IMR-90 (cell line): Measurements from ENCODE around the gene RTF1. TPM values are rescaled to one million over a fixed set of nuclear protein-coding genes. Genes with fewer than 3 reads are reported as not detected.

Source experiments
- ATAC-seq: fragments of 200-7000 bp; cut with Tn5 transposase; 2 replicates; pipeline ENCODE4 v1.9.1; 2020; ENCODE audit warnings: low read depth, mild to moderate bottlenecking, moderate library complexity
- BruUV-seq: library from RNA; stranded (reverse); fragments of 400-500 nt; replicated peaks from 2 replicates; lab custom pipeline; 2021; lab: Mats Ljungman, UMichigan
- CTCF ChIA-PET: fragments of 300-600 bp; formaldehyde crosslinking; extraction: SDS; loops from one replicate; lab custom pipeline; 2021; ENCODE audit warnings: antibody characterized with exemption; lab: Yijun Ruan, JAX
- POLR2A ChIA-PET: fragments of 300-600 bp; sonication (Branson Sonifier 250); formaldehyde crosslinking; loops from one replicate; lab custom pipeline; 2022; ENCODE audit warnings: antibody characterized with exemption; ENCODE audit not compliant: unreplicated experiment; lab: Charles Lee
- DNase-seq: peaks from one replicate; pipeline ENCODE4 v3.0.0; 2013
- H2AFZ ChIP-seq: replicated peaks from 2 replicates; pipeline ENCODE3; 2013; ENCODE audit warnings: low read length, mild to moderate bottlenecking; ENCODE audit not compliant: poor library complexity
- H2AK5ac ChIP-seq: 2 replicates; pipeline ENCODE4 v1.6.1; 2013; ENCODE audit warnings: low read depth, low read length, inconsistent platforms
- H2AK9ac ChIP-seq: replicated peaks from 2 replicates; pipeline ENCODE3; 2013; ENCODE audit warnings: mild to moderate bottlenecking, low read depth, low read length, moderate library complexity; ENCODE audit not compliant: poor library complexity
- H2BK120ac ChIP-seq: 2 replicates; pipeline ENCODE4 v1.6.1; 2013; ENCODE audit warnings: low read depth, low read length, inconsistent platforms
- H2BK15ac ChIP-seq: 3 replicates; pipeline ENCODE4 v1.6.1; 2013; ENCODE audit warnings: low read depth, low read length, inconsistent platforms
- H2BK20ac ChIP-seq: 2 replicates; pipeline ENCODE4 v1.6.1; 2013; ENCODE audit warnings: low read depth, mild to moderate bottlenecking, inconsistent platforms, low read length, moderate library complexity
- H2BK5ac ChIP-seq: 2 replicates; pipeline ENCODE4 v1.6.1; 2013; ENCODE audit warnings: mild to moderate bottlenecking, low read depth, low read length, inconsistent platforms; ENCODE audit not compliant: poor library complexity, severe bottlenecking
- H3K14ac ChIP-seq: replicated peaks from 2 replicates; pipeline ENCODE4 v1.6.1; 2013; ENCODE audit warnings: low read depth, low read length, inconsistent platforms
- H3K18ac ChIP-seq: 2 replicates; pipeline ENCODE4 v1.6.1; 2013; ENCODE audit warnings: low read depth, low read length, control low read depth
- H3K23ac ChIP-seq: 2 replicates; pipeline ENCODE4 v1.6.1; 2013; ENCODE audit warnings: low read depth, low read length, inconsistent platforms
- H3K27ac ChIP-seq: 2 replicates; pipeline ENCODE4 v1.5.1; 2013; ENCODE audit warnings: mild to moderate bottlenecking, control low read depth, low read length; ENCODE audit not compliant: insufficient read depth
- H3K27me3 ChIP-seq: 2 replicates; pipeline ENCODE4 v1.6.1; 2013; ENCODE audit warnings: low read length; ENCODE audit not compliant: control insufficient read depth, insufficient read depth
- H3K36me3 ChIP-seq: 2 replicates; pipeline ENCODE4 v1.6.1; 2013; ENCODE audit warnings: low read length, mixed read lengths; ENCODE audit not compliant: control insufficient read depth, insufficient read depth
- H3K4ac ChIP-seq: 2 replicates; pipeline ENCODE4 v1.6.1; 2013; ENCODE audit warnings: low read depth, low read length, inconsistent platforms
- H3K4me1 ChIP-seq: 2 replicates; pipeline ENCODE4 v1.6.1; 2013; ENCODE audit warnings: low read length, mixed read lengths; ENCODE audit not compliant: control insufficient read depth, insufficient read depth
- H3K4me2 ChIP-seq: 2 replicates; pipeline ENCODE4 v1.6.1; 2013; ENCODE audit warnings: low read depth, mild to moderate bottlenecking, control low read depth, low read length, moderate library complexity
- H3K4me3 ChIP-seq: 2 replicates; pipeline ENCODE4 v1.5.1; 2013; ENCODE audit warnings: low read depth, mild to moderate bottlenecking, control low read depth, low read length, moderate library complexity; ENCODE audit not compliant: insufficient read depth
- H3K56ac ChIP-seq: 2 replicates; pipeline ENCODE4 v1.6.1; 2013; ENCODE audit warnings: low read length, inconsistent platforms; ENCODE audit not compliant: insufficient read depth; ENCODE audit errors: extremely low read depth
- H3K79me1 ChIP-seq, 2 experiments: 2 replicates each; pipeline ENCODE4 v1.6.1; 2013; ENCODE audit warnings: low read length in 2 of 2, inconsistent platforms in 1 of 2, low read depth in 1 of 2
- H3K9ac ChIP-seq: 2 replicates; pipeline ENCODE4 v1.6.1; 2013; ENCODE audit warnings: low read depth, low read length, control low read depth
- H3K9me1 ChIP-seq: 2 replicates; pipeline ENCODE4 v1.6.1; 2013; ENCODE audit warnings: low read length, inconsistent platforms; ENCODE audit not compliant: insufficient read depth
- H3K9me3 ChIP-seq: 2 replicates; pipeline ENCODE4 v1.6.1; 2013; ENCODE audit warnings: low read length; ENCODE audit not compliant: control insufficient read depth, insufficient read depth
- H4K20me1 ChIP-seq: 2 replicates; pipeline ENCODE4 v1.6.1; 2013; ENCODE audit warnings: low read length, inconsistent platforms; ENCODE audit not compliant: insufficient read depth
- H4K5ac ChIP-seq: 2 replicates; pipeline ENCODE4 v1.6.1; 2013; ENCODE audit warnings: mild to moderate bottlenecking, low read depth, low read length, control low read depth
- H4K8ac ChIP-seq, 2 experiments: 2 replicates each; pipeline ENCODE4 v1.6.1; 2013; ENCODE audit warnings: low read depth in 2 of 2, low read length in 2 of 2, control low read depth in 1 of 2, inconsistent platforms in 1 of 2
- H4K91ac ChIP-seq: 2 replicates; pipeline ENCODE4 v1.6.1; 2013; ENCODE audit warnings: low read depth, low read length, inconsistent platforms; ENCODE audit not compliant: insufficient read depth
- BHLHE40 ChIP-seq: fragments of 150-350 bp; IDR thresholded peaks from 2 replicates; pipeline ENCODE4 v1.6.1; 2016; ENCODE audit warnings: mild to moderate bottlenecking, low read depth, low read length
- CEBPB ChIP-seq: IDR thresholded peaks from 2 replicates; pipeline ENCODE4 v1.6.1; 2012; ENCODE audit warnings: low read depth, low read length, improper control_type of control experiment
- CHD1 ChIP-seq: IDR thresholded peaks from 2 replicates; pipeline ENCODE4 v1.6.1; 2012; ENCODE audit warnings: low read depth, low read length, improper control_type of control experiment
- ELK1 ChIP-seq: fragments of 150-350 bp; IDR thresholded peaks from 2 replicates; pipeline ENCODE4 v1.6.1; 2016; ENCODE audit warnings: low read depth, mild to moderate bottlenecking, low read length, moderate library complexity, borderline replicate concordance
- FOS ChIP-seq: fragments of 150-350 bp; IDR thresholded peaks from 2 replicates; pipeline ENCODE4 v1.6.1; 2016; ENCODE audit warnings: low read depth, low read length
- MAFK ChIP-seq: IDR thresholded peaks from 2 replicates; pipeline ENCODE4 v1.6.1; 2012; ENCODE audit warnings: low read depth, low read length, improper control_type of control experiment
- MAZ ChIP-seq: IDR thresholded peaks from 2 replicates; pipeline ENCODE4 v1.6.1; 2012; ENCODE audit warnings: low read depth, mild to moderate bottlenecking, low read length, improper control_type of control experiment, moderate library complexity, borderline replicate concordance
- MXI1 ChIP-seq: IDR thresholded peaks from 2 replicates; pipeline ENCODE4 v1.6.1; 2012; ENCODE audit warnings: low read depth, mild to moderate bottlenecking, low read length, moderate library complexity, borderline replicate concordance
- NFE2L2 ChIP-seq: fragments of 150-350 bp; IDR thresholded peaks from 2 replicates; pipeline ENCODE4 v1.6.1; 2016; ENCODE audit warnings: low read depth, mild to moderate bottlenecking, low read length
- POLR2A ChIP-seq: IDR thresholded peaks from 2 replicates; pipeline ENCODE4 v1.6.1; 2012; ENCODE audit warnings: mild to moderate bottlenecking, low read depth, low read length
- RAD21 ChIP-seq: IDR thresholded peaks from 2 replicates; pipeline ENCODE4 v1.6.1; 2012; ENCODE audit warnings: low read length, improper control_type of control experiment
- RCOR1 ChIP-seq: IDR thresholded peaks from 2 replicates; pipeline ENCODE4 v1.6.1; 2012; ENCODE audit warnings: mild to moderate bottlenecking, low read length, improper control_type of control experiment; ENCODE audit not compliant: insufficient replicate concordance
- RFX5 ChIP-seq: IDR thresholded peaks from 2 replicates; pipeline ENCODE4 v1.8.0; 2012; ENCODE audit warnings: low read depth, mild to moderate bottlenecking, low read length, moderate library complexity
- SMC3 ChIP-seq: fragments of 150-350 bp; IDR thresholded peaks from 2 replicates; pipeline ENCODE4 v1.6.1; 2016; ENCODE audit warnings: low read depth, mild to moderate bottlenecking, antibody characterized with exemption, low read length, moderate library complexity
- WGBS, 2 experiments: methylation state at CpG; one replicate each; pipeline versions ENCODE4 v1.1.5 to v1.1.7; 2013; ENCODE audit warnings: missing lambda C conversion rate in 2 of 2; ENCODE audit not compliant: insufficient read length in 1 of 2; ENCODE audit errors: extremely low coverage in 2 of 2; 5-methylcytosine and 5-hydroxymethylcytosine counted together
- dilution Hi-C: fragments of 300-500 bp; cut with HindIII; formaldehyde crosslinking; loops from one replicate; pipeline ENCODE4 v1.14.3; 2018; ENCODE audit warnings: low sequenced_read_pairs; ENCODE audit not compliant: unreplicated experiment
- in situ Hi-C: fragments of 300-500 bp; cut with MboI; formaldehyde crosslinking; loops from 3 replicates; pipeline ENCODE4 v1.14.3; 2019; ENCODE audit warnings: low sequenced_read_pairs, inconsistent platforms, mixed read lengths
- intact Hi-C: fragments of 100-400 bp; cut with micrococcal nuclease; formaldehyde crosslinking; loops from 2 replicates; pipeline ENCODE4 v1.10.0; 2022
- polyA plus RNA-seq, 3 experiments: library from polyadenylated mRNA; depleted of rRNA; stranded (reverse); fragments of >200 nt; gene quantifications; 2 replicates each; pipeline ENCODE4 v1.2.3, GENCODE V29; 2012; ENCODE audit warnings: low replicate concordance in 1 of 3
- total RNA-seq: library from RNA; depleted of rRNA; stranded (reverse); fragments of >200 nt; gene quantifications from 2 replicates; pipeline ENCODE4 v1.2.3, GENCODE V29; 2012
- TF ChIP-seq, protein P1 (sequence below): conservative IDR thresholded peaks from 2 replicates; pipeline ENCODE4 v1.5.1; 2012; ENCODE audit warnings: mild to moderate bottlenecking, low read depth, low read length, improper control_type of control experiment
- TF ChIP-seq, protein P2 (sequence below): fragments of 150-350 bp; IDR thresholded peaks from 2 replicates; pipeline ENCODE4 v1.6.1; 2017; ENCODE audit warnings: mild to moderate bottlenecking, antibody characterized with exemption, low read length, low read depth

The RTF1 gene
- total and polyA plus RNA-seq, 2 of the 4 experiments (the other 2 are of a cell fraction) = 15.1 to 24.3 TPM

DNA sequence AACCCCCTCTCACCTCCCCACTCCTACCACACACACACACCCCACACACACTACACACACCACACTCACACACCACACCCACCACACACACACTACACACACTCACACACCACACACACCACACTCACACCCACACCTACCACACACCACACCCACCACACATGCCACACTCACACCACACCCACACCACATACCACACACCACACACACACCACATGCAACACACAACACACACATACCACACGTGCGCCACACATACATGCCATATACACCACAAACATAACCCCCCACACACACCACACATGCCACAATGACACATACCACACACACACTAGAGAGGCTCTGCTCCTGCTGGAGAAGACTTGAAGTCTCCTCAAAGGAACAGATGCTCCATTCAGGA is 70.9 kb downstream of the RTF1 start:
- in situ Hi-C loops = no loop called here
- H3K56ac ChIP-seq = no peak overlapping the region
- H2AK9ac ChIP-seq = peak overlapping the region; percentile 62
- H3K4me1 ChIP-seq = peaks cover 19% of the 10 kb centered on the region
- 0 out of 2 replicates have a peak overlapping the region, but pooled peaks have one; percentile 4 for H3K23ac ChIP-seq
- H3K14ac ChIP-seq = peak overlapping the region; percentile 85
- dilution Hi-C loops = no loop called here
- H4K8ac ChIP-seq = peak overlapping the region in 1 of 2 experiments; percentile 65; a peak in 2 of 4 replicates
- H3K4me2 ChIP-seq = no peak overlapping the region
- H3K36me3 ChIP-seq = peaks cover 7% of the 10 kb centered on the region
- BruUV-seq = no TSS peak
- H4K91ac ChIP-seq = peak overlapping the region; percentile 20; the same call in 1 of the 2 replicates
- TF ChIP-seq FOS = no peak
- no peak for TF ChIP-seq MXI1
- no peak for TF ChIP-seq POLR2A
- TF ChIP-seq NFE2L2 = no peak
- TF ChIP-seq MAZ = no peak
- no peak for TF ChIP-seq MAFK
- no peak for TF ChIP-seq BHLHE40
- no peak for TF ChIP-seq CHD1
- TF ChIP-seq, protein P1, sequence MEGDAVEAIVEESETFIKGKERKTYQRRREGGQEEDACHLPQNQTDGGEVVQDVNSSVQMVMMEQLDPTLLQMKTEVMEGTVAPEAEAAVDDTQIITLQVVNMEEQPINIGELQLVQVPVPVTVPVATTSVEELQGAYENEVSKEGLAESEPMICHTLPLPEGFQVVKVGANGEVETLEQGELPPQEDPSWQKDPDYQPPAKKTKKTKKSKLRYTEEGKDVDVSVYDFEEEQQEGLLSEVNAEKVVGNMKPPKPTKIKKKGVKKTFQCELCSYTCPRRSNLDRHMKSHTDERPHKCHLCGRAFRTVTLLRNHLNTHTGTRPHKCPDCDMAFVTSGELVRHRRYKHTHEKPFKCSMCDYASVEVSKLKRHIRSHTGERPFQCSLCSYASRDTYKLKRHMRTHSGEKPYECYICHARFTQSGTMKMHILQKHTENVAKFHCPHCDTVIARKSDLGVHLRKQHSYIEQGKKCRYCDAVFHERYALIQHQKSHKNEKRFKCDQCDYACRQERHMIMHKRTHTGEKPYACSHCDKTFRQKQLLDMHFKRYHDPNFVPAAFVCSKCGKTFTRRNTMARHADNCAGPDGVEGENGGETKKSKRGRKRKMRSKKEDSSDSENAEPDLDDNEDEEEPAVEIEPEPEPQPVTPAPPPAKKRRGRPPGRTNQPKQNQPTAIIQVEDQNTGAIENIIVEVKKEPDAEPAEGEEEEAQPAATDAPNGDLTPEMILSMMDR = no peak
- TF ChIP-seq, protein P2, sequence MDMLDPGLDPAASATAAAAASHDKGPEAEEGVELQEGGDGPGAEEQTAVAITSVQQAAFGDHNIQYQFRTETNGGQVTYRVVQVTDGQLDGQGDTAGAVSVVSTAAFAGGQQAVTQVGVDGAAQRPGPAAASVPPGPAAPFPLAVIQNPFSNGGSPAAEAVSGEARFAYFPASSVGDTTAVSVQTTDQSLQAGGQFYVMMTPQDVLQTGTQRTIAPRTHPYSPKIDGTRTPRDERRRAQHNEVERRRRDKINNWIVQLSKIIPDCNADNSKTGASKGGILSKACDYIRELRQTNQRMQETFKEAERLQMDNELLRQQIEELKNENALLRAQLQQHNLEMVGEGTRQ = no peak
- no peak for TF ChIP-seq RFX5
- TF ChIP-seq ELK1 = no peak
- TF ChIP-seq SMC3 = no peak
- TF ChIP-seq RAD21 = no peak
- TF ChIP-seq CEBPB = no peak
- TF ChIP-seq RCOR1 = no peak
- no peak overlapping the region for H3K27ac ChIP-seq
- H3K27me3 ChIP-seq = no peaks in the 10 kb centered on the region
- H2BK120ac ChIP-seq = peak overlapping the region; percentile 36
- H4K20me1 ChIP-seq = no peaks in the 10 kb centered on the region
- WGBS, 2 experiments = 100% methylated on average over 2 of the region's 2 CpGs; no CpG with 5 or more reads in 1 of the 2 experiments
- H3K79me1 ChIP-seq = peaks cover 0 to 15% of the 10 kb centered on the region in 2 experiments; a peak in 2 of 4 replicates
- H2AK5ac ChIP-seq = peak overlapping the region; percentile 99
- DNase-seq = peak; percentile 21
- peaks cover 52% of the 10 kb centered on the region for H3K9me1 ChIP-seq
- peak overlapping the region; percentile 8; the same call in 1 of the 3 replicates for H2BK15ac ChIP-seq
- peak overlapping the region; percentile 95 for H2BK5ac ChIP-seq
- ChIA-PET POLR2A (no interaction called here), CTCF (no interaction called here)
- no peak overlapping the region for H4K5ac ChIP-seq
- no peak overlapping the region for H3K9ac ChIP-seq
- ATAC-seq = no peak
- H2BK20ac ChIP-seq = peak overlapping the region; percentile 32
- no peaks in the 10 kb centered on the region for H3K9me3 ChIP-seq
- H3K4ac ChIP-seq = peak overlapping the region; percentile 82
- no peak overlapping the region for H2AFZ ChIP-seq
- H3K4me3 ChIP-seq = no peak overlapping the region
- H3K18ac ChIP-seq = no peak overlapping the region
- intact Hi-C loops = no loop called here
